SK-N-SH (cell line): ENCODE results near the gene SPATA3. TPM values are rescaled to one million over a fixed set of nuclear protein-coding genes. Genes with fewer than 3 reads are reported as not detected.
A peak's percentile ranks its signal among the peaks of the same experiment; 100 is the strongest.

ENCODE experiments used
- CTCF ChIA-PET: fragments of 300-600, 350-600 bp; formaldehyde crosslinking; extraction: SDS; loops from one replicate; lab custom pipeline; 2021; lab: Yijun Ruan, JAX
- POLR2A ChIA-PET: fragments of 350-600 bp; sonication (Branson Sonifier 250); formaldehyde crosslinking; extraction: SDS; loops from one replicate; lab custom pipeline; 2020; ENCODE audit warnings: antibody characterized with exemption, inconsistent platforms; lab: Yijun Ruan, JAX
- DNase-seq: peaks from one replicate; pipeline ENCODE4 v3.0.0; 2012
- H2AFZ ChIP-seq: fragments of 200-600 bp; sonication (generic); 2 replicates; pipeline ENCODE4 v1.8.1; 2016; ENCODE audit warnings: antibody characterized with exemption, mild to moderate bottlenecking, low read depth
- H3F3A ChIP-seq: fragments of 200-600 bp; sonication (generic); replicated peaks from 2 replicates; pipeline ENCODE3; 2016; ENCODE audit warnings: antibody characterized with exemption, mild to moderate bottlenecking; ENCODE audit not compliant: insufficient read depth
- H3K27ac ChIP-seq, 2 experiments: fragments of 200-500 bp in 1 of 2; fragments of 200-600 bp in 1 of 2; sonication (Bioruptor generic) in 1 of 2; sonication (generic), shearing (Covaris generic) in 1 of 2; 2 replicates each; pipeline versions ENCODE4 v1.5.1 to v1.6.1; 2014 to 2016; ENCODE audit warnings: low read depth in 2 of 2, inconsistent platforms in 1 of 2, low read length in 1 of 2, mild to moderate bottlenecking in 1 of 2, mixed read lengths in 1 of 2
- H3K27me3 ChIP-seq: fragments of 200-600 bp; sonication (generic), shearing (Covaris generic); 2 replicates; pipeline ENCODE4 v1.6.1; 2016; ENCODE audit warnings: mixed run types; ENCODE audit not compliant: insufficient read depth
- H3K36me3 ChIP-seq, 2 experiments: fragments of 200-500 bp in 1 of 2; fragments of 200-600 bp in 1 of 2; sonication (Bioruptor generic) in 1 of 2; sonication (generic) in 1 of 2; replicated peaks in 1 of 2; 2 replicates each; pipeline versions ENCODE3 to v1.5.1; 2014 to 2016; ENCODE audit warnings: low read length in 1 of 2, mild to moderate bottlenecking in 1 of 2; ENCODE audit not compliant: insufficient read depth in 2 of 2, control insufficient read depth in 1 of 2
- H3K4me1 ChIP-seq, 2 experiments: fragments of 200-500 bp in 1 of 2; fragments of 200-600 bp in 1 of 2; sonication (Bioruptor generic) in 1 of 2; sonication (generic), shearing (Covaris generic) in 1 of 2; 2 replicates each; pipeline versions ENCODE4 v1.5.1 to v1.6.1; 2014 to 2016; ENCODE audit warnings: low read depth in 1 of 2, low read length in 1 of 2, mixed run types in 1 of 2; ENCODE audit not compliant: insufficient read depth in 2 of 2, control insufficient read depth in 1 of 2
- H3K4me2 ChIP-seq: fragments of 200-600 bp; sonication (generic), shearing (Covaris generic); 2 replicates; pipeline ENCODE4 v1.6.1; 2017; ENCODE audit warnings: mixed run types
- H3K4me3 ChIP-seq, 2 experiments: fragments of 200-500 bp in 1 of 2; fragments of 200-600 bp in 1 of 2; sonication (Bioruptor generic) in 1 of 2; sonication (generic), shearing (Covaris generic) in 1 of 2; 2 replicates each; pipeline versions ENCODE4 v1.5.1 to v1.8.1; 2014 to 2016; ENCODE audit warnings: low read depth in 2 of 2, inconsistent platforms in 1 of 2, low read length in 1 of 2, mild to moderate bottlenecking in 1 of 2, mixed read lengths in 1 of 2, moderate library complexity in 1 of 2
- H3K79me2 ChIP-seq: fragments of 200-600 bp; sonication (generic); 2 replicates; pipeline ENCODE4 v1.8.1; 2017; ENCODE audit warnings: mild to moderate bottlenecking; ENCODE audit not compliant: insufficient read depth
- H3K9ac ChIP-seq: fragments of 200-600 bp; sonication (generic); 2 replicates; pipeline ENCODE4 v1.6.1; 2017; ENCODE audit warnings: mixed run types
- H3K9me2 ChIP-seq: fragments of 200-600 bp; sonication (generic); 2 replicates; pipeline ENCODE4 v1.6.1; 2017; ENCODE audit warnings: mixed run types
- H3K9me3 ChIP-seq: fragments of 200-600 bp; sonication (generic); 2 replicates; pipeline ENCODE4 v1.6.1; 2017; ENCODE audit warnings: mixed run types, mild to moderate bottlenecking, moderate library complexity
- H4K20me1 ChIP-seq: fragments of 200-600 bp; sonication (generic); 2 replicates; pipeline ENCODE4 v1.6.1; 2017; ENCODE audit warnings: mild to moderate bottlenecking, mixed run types; ENCODE audit not compliant: insufficient read depth
- ELF1 ChIP-seq: IDR thresholded peaks from 2 replicates; pipeline ENCODE4 v1.4.0; 2012
- EZH2phosphoT487 ChIP-seq: fragments of 200-600 bp; sonication (generic); IDR thresholded peaks from 2 replicates; pipeline ENCODE4 v1.6.1; 2017; ENCODE audit warnings: low read depth, mixed run types, mild to moderate bottlenecking, antibody characterized with exemption, moderate library complexity, borderline replicate concordance
- FOSL2 ChIP-seq: IDR thresholded peaks from 2 replicates; pipeline ENCODE4 v1.4.0; 2012; ENCODE audit warnings: low read depth, mild to moderate bottlenecking, moderate library complexity, borderline replicate concordance
- FOXM1 ChIP-seq: IDR thresholded peaks from 2 replicates; pipeline ENCODE4 v1.4.0; 2012; ENCODE audit warnings: low read depth, mild to moderate bottlenecking
- GABPA ChIP-seq: IDR thresholded peaks from 2 replicates; pipeline ENCODE4 v1.4.0; 2012; ENCODE audit warnings: low read depth, mild to moderate bottlenecking
- MEF2A ChIP-seq: IDR thresholded peaks from 2 replicates; pipeline ENCODE4 v1.4.0; 2012; ENCODE audit warnings: low read depth, borderline replicate concordance
- RCOR1 ChIP-seq: fragments of 150-350 bp; IDR thresholded peaks from 2 replicates; pipeline ENCODE4 v1.6.1; 2017; ENCODE audit warnings: antibody characterized with exemption, low read length
- REST ChIP-seq: IDR thresholded peaks from 2 replicates; pipeline ENCODE4 v1.6.1; 2012; ENCODE audit warnings: mild to moderate bottlenecking, low read depth, low read length, moderate library complexity
- YY1 ChIP-seq: IDR thresholded peaks from 2 replicates; pipeline ENCODE4 v1.4.0; 2012; ENCODE audit warnings: low read depth, mild to moderate bottlenecking
- WGBS: methylation state at CpG from one replicate; pipeline ENCODE4 v1.1.6; 2017; ENCODE audit warnings: low lambda C conversion rate; 5-methylcytosine and 5-hydroxymethylcytosine counted together
- polyA plus RNA-seq, 3 experiments: library from polyadenylated mRNA; depleted of rRNA; stranded (reverse); fragments of >200 nt; gene quantifications; 2 replicates each; pipeline ENCODE4 v1.2.3, GENCODE V29; 2012

Gene SPATA3
- polyA plus RNA-seq, 1 of the 3 experiments (the other 2 are of a cell fraction), result not detected

GRCh38 chr2:230974096-230974913 is 21.6 kb upstream of the SPATA3 start:
- TF ChIP-seq RCOR1, result no peak
- no peak for TF ChIP-seq EZH2phosphoT487
- peak; percentile 22; the same call in 1 of the 2 replicates for TF ChIP-seq FOSL2
- H3K27me3 ChIP-seq, result 0 out of 2 replicates have a peak, but pooled peaks cover 7% of the 10 kb centered on the region
- no peak overlapping the region for H3K9ac ChIP-seq
- H3K9me3 ChIP-seq, result no peaks in the 10 kb centered on the region
- H3K9me2 ChIP-seq, result no peaks in the 10 kb centered on the region
- POLR2A ChIA-PET, result no interaction called here
- H3F3A ChIP-seq, result peaks cover under 1% of the 10 kb centered on the region
- no peak overlapping the region for H3K27ac ChIP-seq
- H3K4me3 ChIP-seq, result no peak overlapping the region
- CTCF ChIA-PET, result interaction anchor here (0.9 to 2.2 kb wide), 4 partner anchors 13 to 150 kb away, joined by 3 to 19 read pairs (median 6); no protein-coding TSS in a partner anchor
- no peak overlapping the region for H3K4me2 ChIP-seq
- no peak overlapping the region for H2AFZ ChIP-seq
- no peak for DNase-seq
- H3K36me3 ChIP-seq, result no peaks in the 10 kb centered on the region
- 79% methylated on average over 16 of the region's 17 CpGs for WGBS
- no peaks in the 10 kb centered on the region for H3K4me1 ChIP-seq
- H3K79me2 ChIP-seq, result no peaks in the 10 kb centered on the region
- no peaks in the 10 kb centered on the region for H4K20me1 ChIP-seq

GRCh38 chr2:230975927-230976326 is 20.0 kb upstream of the SPATA3 start:
- no peaks in the 10 kb centered on the region for H3K36me3 ChIP-seq
- H3K4me2 ChIP-seq, result no peak overlapping the region
- POLR2A ChIA-PET, result no interaction called here
- DNase-seq, result no peak
- 0 out of 2 replicates have a peak, but pooled peaks cover 7% of the 10 kb centered on the region for H3K27me3 ChIP-seq
- H4K20me1 ChIP-seq, result no peaks in the 10 kb centered on the region
- H3K27ac ChIP-seq, result no peak overlapping the region
- no peaks in the 10 kb centered on the region for H3K9me2 ChIP-seq
- H3K9ac ChIP-seq, result no peak overlapping the region
- no peak for TF ChIP-seq REST
- TF ChIP-seq FOXM1, result no peak
- TF ChIP-seq ELF1, result no peak
- no peak for TF ChIP-seq MEF2A
- no peak for TF ChIP-seq GABPA
- no peak for TF ChIP-seq YY1
- H3K4me1 ChIP-seq, result no peaks in the 10 kb centered on the region
- no peak overlapping the region for H2AFZ ChIP-seq
- no peaks in the 10 kb centered on the region for H3K79me2 ChIP-seq
- 72% methylated on average over 10 of the region's 11 CpGs for WGBS
- H3K9me3 ChIP-seq, result no peaks in the 10 kb centered on the region
- peaks cover 12% of the 10 kb centered on the region for H3F3A ChIP-seq
- no peak overlapping the region for H3K4me3 ChIP-seq
- CTCF ChIA-PET, result interaction anchor here (0.8 to 2.2 kb wide), 3 partner anchors 11 to 77 kb away, joined by 5 to 19 read pairs (median 9); no protein-coding TSS in a partner anchor
